GM21825 (cell line): ENCODE data around the gene MAGI1.
"Not testable (repeated sequence)": the region's sequence is repeated elsewhere in the genome, so short reads cannot be mapped to it uniquely, and the experiment has no call there.

Experiments
- ATAC-seq: cut with Tn5 transposase; IDR thresholded peaks from one replicate; pipeline ENCODE4 v1.9.1; 2021; ENCODE audit warnings: mild to moderate bottlenecking, moderate library complexity; ENCODE audit not compliant: unreplicated experiment

MAGI1 gene

DNA sequence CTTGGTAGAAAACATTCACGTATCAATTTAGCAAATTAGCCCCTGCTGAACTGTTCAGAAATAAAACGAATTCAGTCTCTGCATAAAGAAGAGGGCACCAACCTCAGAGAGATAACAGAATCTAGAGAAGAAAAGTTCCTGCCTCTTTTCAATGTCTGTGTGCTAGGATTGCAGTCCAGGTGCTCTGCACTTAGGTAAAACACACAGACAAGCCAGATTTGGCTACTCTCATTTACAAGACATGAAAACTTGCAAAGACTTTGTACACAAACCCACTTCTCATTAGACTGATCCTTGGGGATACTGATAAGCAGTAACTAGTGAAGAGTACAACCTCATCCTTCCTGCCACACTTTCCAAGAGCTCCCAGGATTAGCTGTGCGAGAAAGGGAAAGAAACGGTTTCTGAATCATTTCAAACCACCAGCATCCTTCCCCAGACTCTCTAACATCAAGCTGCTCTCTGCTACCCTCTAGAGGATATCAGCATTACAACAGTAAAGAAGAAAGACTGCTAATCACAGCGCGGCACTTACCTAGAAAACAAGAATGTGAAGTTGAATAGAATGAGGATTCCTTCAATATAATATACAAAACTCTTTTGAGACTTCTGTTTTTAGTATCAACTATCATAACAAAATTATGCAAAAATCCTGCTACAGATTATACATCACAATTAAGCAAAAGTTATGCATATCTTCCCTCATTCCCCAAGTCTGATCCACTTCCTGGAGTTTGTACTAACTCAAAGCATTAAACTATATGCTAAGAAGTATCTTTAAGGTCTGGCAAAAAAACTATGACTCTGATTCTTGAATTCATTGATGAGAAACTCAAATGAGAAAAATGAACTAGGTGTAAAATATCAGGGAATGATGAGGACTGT lies 306.4 kb downstream of the MAGI1 start:
- peak; percentile 87 for ATAC-seq

DNA sequence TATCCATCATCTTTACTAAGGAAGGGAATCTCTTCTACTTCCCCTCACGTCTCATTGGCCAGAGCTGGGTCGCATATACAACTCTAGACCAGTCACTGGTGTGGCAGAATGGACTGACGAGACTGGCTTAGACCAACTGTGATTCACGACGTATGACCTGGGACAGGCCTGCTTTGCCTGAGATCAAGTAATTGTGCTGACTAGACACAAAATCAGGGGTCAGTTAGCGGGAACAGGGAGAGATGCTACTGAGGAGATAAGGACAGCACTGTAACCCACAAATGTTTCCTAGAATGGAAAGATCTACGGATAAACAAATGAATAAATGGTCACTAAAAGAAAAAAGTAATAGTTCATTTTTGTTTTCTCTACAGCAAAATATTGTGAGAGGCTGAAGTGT lies 308.3 kb downstream of the MAGI1 start:
- no peak for ATAC-seq

DNA sequence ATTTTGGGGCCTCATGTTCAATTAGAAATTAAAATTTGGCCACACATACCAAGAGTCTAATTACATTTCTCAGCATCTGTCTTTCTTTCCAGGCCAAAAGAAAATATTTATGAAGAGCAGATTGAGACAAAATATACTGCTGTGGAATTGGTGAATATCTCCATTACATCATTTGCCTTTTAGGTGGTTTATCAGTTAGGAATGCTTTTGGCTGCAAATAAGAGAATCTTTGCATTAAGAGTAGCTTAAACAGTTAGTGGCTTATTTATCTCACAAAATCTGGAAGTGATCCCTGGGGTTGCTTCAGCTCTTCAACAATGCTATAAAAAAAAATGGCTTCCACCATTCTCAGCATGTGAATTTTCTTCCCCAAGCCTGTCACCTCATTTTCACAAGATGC lies 308.7 kb downstream of the MAGI1 start:
- ATAC-seq, result no peak

DNA sequence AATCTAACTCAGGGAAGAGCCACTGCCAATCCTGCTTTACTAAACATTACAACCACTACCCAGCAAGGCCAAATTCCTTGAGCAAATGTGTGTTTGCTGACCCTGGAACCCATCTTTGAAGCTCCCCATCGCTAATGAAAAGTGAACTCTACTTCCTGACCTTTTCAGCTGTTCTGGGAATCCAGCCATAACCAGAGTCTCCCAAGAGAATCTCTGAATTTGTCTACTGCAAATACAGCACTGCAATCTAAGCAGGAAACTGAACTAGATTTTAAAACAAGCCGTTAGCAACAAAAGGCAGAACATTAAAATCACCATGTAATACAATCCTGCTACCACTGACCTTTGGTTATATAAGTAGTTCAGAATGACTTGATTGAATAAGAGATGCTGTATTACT lies 309.2 kb downstream of the MAGI1 start:
- no peak for ATAC-seq

DNA sequence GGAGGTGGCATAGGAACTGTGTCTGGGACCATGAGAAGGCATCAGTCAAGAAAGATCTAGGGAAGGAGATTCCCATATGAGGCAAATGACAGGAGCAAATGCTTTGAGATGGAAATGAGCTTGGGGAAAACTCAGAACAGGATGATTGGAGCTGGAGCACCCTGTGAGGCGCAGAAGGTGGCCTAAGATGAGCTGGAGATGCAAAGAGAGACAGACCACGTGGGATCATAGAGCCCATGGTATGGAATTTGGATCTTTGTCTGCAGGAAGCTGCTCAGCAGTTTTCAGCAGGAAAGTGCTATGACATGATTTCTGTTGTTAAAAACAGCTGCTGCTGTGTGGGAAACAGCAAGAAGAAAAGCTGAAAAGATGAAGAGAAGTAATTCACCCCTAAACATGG lies 310.6 kb downstream of the MAGI1 start:
- ATAC-seq, result no peak

DNA sequence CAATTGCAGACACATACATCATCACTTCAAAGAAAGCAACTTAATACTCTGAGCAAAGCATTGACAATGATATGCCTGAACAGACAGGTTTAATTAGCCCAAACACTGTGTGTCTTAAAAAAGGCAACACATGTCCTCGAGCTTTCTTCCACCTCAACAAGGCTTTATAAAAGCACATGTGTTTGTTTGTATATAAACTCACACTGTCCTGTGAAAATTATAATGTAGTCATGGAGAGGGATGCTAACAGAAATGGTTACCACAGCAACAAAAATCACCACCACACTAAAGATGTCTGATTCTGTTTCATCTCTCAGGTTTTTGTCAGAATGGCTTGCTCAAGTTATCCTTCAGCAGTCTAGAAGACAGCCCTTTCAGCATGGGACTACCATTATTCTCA lies 314.7 kb downstream of the MAGI1 start:
- no peak for ATAC-seq

DNA sequence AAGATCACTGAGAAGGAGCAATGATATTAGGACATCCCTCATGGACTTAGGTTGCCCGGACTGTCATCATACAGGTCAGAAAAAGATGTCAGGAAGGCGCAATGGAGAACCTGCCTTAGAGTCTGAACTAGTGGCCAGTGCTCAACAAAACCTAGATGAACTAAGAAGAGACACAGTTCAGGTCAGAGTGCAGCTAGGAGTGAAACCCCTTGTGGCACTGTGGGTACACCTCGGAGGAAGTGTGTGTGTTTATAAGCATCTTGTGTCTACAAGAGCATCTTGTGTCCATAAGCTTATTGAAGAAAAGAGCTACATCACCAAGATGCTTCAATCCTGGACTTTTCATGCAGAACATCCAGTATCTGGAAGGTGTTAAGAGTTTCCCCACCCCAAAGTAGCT lies 315.7 kb downstream of the MAGI1 start:
- ATAC-seq, result no peak

DNA sequence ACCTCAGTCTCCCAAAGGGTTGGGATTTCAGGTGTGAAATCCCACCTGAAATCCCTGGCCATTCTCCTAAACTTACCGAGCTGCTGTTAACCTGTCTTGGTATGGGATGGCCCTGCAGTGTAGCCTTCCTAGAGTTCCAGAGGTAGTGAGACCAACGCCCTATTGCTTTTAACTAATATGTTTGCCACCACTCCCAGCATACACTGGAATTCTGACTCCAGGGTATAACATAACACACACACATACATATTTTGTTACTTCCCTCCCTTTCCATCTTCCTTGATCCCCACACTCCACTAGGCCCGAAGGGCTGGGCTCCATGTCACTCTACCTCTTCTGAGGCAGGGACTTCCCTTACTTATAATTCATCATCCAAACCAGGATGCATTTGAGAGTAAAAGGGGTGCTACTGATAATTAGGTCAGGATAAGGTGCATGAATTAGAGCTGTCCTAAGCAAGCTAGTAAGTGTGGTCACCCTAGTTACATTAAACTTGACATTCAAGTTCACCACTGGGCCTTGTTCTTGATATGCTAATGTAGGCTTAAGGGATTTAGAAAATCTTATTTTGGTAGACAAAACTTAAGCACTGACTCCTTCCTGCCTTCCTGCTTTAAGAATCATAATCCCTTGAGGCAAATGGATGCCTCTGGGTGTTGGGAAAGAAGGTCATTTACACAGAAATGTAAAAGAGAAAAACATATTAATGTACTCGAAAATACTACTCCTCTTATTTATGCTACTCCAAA lies 317.6 kb downstream of the MAGI1 start:
- ATAC-seq, result no peak

DNA sequence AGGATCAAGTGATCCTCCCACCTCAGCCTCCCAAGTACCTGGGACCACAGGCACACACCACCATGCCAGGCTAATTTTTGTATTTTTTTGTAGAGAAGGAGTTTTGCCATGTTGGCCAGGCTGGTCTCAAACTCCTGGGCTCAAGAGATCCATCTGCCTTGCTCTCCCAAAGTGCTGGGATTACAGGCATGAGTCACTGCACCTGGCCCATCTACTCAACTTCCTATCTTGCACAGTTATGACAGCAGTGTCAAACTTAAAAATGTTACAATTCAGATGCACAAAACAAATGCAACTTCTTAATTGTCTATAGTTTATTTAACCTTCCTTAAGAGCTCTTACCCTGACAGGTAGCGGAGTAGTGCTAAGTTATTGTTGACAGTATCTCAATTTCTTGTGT lies 319.1 kb downstream of the MAGI1 start:
- ATAC-seq, result not testable (repeated sequence)

DNA sequence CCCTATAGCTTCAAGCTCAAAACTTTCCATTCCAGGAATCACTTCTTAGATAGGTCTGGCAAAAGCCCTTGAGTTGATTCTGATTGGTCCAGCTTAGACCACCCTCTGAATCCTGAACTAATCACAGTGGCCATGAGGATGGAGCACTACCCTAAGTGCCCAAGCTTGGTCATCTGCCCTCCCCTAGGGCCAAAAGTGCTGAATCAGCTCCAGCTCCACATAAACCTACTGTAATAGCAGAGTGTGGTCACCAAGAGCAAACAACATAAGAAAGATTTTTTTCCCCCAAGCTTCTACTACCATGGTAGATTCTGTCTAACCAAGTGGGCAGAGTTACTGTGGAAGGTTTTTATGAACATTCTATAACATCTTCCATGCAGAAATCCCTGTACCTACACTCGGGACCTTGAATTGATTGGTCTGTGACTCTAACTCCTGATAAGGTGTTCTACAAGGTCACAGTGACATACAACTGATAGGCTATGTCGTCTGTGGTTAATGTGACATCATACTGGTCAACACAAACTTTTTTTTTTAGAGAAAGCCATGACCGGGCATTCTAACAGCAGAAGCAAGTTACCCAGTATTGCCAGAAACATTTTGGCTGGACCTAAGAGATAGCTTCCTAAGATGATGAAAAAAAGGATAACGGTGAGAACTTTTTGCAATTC lies 320.9 kb downstream of the MAGI1 start:
- ATAC-seq, result no peak

DNA sequence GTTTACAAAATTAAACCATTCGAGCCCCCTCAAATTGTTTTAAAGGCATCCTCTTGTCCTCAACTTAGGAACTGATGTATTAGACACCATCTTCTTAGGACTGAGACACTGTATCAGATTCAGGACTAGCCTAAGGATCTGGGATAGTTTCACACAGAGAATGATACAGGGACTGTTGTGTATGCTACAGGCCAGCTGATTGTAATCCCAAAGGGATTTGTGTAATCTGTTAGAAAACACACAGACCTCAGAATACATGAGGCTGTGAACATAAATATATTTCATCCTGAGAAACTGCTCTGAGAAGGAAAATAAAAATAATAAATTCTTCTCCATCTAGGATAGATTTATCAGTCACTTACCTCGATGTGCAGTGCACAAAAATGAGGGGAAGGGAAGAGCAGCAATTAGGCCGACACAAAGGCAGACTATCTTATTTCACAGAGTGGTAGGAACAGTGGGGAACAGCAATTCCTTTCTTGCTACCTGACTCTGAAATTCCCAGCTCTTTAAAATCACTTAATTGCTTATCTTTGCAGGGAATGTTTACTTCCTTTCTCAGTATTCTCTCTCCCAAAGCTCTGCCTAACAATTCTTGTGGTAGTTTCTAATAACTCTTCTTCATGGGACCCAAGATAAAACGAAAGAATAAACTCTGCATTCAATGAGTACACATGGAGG lies 322.5 kb downstream of the MAGI1 start:
- ATAC-seq, result no peak

DNA sequence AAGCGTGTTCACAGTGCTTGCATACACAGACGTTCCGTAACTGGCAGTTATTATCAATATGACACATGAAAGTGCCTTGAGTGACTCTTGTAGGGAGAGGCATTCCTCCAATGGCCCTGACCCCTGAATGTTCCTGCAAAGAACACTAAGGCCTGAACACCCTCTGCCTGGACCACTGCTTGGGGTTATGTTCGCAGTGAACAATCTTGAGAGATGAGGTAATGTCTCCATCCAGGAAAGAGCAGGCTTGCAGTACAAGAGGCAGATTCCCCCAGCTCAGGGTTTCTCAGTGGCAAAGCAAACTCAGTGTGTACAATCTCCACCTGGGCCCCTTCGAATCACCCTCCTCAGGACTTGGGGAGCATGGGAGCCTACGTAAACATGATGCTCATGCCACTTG lies 324.6 kb downstream of the MAGI1 start:
- ATAC-seq, result no peak

DNA sequence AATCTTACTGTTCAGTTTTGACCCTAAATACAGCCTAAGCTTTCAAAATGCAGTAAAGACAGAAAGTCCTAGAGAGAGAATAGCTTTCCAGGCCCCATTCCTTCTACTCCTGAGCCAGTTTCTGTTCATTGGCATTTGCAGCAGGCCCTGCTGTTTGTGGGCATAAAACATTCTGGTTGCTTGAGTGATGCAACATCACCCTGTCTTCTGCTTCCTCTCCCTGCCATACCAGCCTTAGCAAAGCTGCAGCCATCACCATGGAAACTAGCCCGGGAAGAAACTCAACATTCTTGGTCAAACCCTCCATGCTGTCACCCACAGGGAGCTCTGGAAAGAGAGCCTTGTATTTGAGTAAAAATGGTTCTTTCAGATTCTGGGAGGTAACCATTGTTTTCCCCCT lies 325.7 kb downstream of the MAGI1 start:
- no peak for ATAC-seq

DNA sequence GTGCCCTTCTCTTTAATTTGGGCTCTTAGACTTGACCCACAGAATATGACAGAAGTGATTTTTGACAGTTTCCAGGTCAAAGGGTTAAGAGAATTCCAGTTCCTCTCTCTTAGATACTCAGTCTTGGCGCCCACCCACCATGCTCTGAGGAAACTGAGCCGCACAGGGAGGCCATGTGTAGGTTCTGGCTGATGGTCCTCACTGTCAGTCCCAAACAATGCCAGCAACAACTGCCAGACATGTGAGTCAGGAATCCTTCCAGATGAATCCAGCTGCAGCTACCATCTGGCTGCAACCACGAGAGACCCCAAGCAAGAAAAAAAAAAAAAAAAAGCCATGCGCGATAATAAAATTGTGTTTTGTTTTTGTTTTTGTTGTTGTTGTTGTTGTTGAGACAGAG lies 326.6 kb downstream of the MAGI1 start:
- ATAC-seq, result no peak

DNA sequence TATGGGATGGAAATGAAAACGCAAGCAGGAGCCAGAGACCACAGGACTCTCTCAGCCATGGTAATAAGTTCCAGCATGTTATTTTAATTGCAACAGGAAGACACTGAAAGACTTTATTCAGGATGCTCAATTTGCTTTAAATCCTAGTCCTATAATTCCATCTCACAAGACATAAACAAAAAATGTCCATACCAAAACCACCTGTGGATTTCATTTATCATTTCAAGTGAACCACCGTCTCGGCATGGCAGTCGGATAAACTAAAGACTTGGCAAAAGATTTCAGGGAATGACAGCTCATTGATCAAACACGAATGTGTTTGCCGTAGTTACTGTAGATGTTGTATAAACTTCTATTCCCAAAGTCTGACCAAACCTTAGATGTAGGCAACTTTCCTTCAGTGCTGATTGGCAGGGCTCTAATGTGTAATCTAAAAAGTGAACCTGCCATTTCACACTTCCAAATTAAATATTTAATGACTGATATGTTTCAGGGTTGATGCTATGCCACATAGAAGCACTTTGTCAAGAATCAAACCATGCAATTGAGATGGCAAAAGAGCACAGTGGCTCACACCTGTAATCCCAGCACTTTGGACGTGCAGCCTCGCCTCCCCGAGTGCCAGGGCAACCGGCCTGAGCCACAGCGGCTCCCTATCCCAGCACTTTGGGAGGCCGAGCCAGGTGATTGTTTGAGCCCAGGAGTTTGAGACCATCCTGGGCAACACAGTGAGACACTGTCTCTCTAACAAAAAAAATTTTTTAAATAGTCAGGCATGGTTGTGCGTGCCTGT lies 331.7 kb downstream of the MAGI1 start:
- no peak for ATAC-seq

DNA sequence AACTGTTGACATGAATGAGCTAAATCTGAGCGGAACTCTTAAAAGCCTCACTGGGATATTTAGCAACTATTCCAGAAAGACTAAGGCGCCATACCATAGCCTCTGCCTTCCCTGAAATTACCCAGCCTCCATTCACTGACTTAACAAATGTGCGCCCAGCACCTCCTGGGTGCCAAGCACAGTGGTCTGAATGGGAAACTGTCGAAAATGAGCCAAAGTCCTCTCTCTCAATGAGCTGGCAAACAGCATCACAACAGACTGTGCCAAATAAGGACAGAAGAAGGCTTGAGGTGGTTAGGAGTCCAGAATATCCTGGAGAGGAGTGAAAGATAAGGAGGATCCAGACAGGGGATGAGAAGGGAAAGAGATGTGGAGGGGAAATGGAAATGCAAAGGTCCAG lies 332.4 kb downstream of the MAGI1 start:
- no peak for ATAC-seq

DNA sequence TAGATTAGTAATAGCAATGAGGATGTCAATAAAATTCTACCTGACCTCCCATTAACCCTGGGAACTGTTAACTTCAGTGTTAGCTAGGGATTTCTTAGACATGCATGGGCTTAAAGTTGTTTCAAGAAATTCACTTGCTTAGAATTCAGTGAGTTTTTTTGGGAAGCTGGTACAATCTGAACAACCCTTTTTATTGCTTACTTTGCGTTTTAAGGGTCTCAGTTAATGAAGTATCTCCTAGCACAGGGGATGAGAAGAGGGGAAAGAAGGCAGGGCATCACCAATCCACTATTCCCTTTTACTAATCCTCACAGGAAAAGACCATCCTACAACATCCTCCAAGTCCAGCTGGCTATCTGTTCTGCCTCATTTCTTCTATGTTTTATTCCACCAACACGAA lies 334.9 kb downstream of the MAGI1 start:
- ATAC-seq, result no peak

DNA sequence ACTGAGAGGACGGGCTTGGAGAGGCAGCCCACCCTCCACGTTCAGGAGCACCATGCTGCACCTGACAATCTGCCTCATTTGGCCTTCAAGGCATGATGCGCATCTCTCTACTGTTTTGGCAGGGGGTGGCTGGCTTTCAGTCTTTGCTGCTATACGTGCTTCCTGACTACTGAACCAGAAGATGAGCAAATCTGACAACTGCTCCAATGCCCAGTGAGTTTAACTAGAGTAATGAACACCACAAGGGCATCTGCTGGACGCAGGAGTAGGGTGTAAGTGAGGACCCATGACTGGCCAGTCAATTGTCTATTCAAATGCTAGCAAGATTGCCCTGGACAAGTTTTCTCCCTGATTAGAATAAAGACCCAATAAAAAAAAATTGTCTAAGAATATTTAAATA lies 335.7 kb downstream of the MAGI1 start:
- ATAC-seq, result no peak

DNA sequence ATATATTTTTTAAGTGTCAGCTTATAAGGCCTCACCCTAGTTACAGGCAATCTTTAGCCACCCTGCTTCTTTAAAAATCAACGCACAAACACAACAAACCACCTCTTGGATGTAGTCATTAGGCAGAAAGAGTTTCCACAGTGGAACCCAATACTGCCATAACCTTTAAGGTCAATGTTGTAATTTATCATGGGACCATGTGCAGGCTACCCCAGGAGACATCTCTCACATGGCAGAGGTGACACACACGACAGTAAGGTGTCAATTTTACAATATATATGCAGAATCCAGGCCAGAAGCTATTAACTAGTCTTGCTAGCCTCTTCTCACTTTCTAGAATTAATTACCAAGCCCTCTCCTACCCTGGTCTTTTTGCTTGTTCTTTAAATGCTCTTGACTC lies 336.5 kb downstream of the MAGI1 start:
- ATAC-seq, result no peak

DNA sequence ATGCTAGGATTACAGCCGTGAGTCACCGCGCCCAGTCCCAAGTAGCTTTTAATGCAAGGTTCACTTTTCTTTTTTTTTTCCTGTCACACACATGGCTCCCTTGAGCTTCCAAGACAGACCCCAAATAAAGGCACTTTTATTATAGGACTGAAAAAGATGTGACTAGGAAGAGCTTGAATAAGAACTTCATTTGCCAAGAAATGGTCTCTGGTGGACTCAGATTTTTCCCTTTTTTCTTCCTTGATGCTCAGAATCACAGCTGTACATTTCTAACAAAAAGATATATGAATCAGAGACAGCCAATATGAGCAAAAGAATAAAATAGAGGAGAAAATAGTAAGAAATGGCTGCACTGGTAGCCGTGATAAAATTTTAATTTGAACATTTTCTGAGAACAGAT lies 337.2 kb downstream of the MAGI1 start:
- ATAC-seq, result no peak
